GM12875 (cell line): ENCODE measurements around the gene CDIPT.
A peak's percentile ranks its signal among the peaks of the same experiment; 100 is the strongest.

Source experiments
- H3K4me3 ChIP-seq: one replicate; pipeline ENCODE4 v1.5.1; 2011; ENCODE audit warnings: low read depth, low read length, control low read depth
- CTCF ChIP-seq: IDR thresholded peaks from 2 replicates; pipeline ENCODE4 v1.5.1; 2011; ENCODE audit warnings: low read depth, mild to moderate bottlenecking, control low read depth, inconsistent platforms, low read length, moderate library complexity, borderline replicate concordance; ENCODE audit not compliant: insufficient read depth

Gene CDIPT

GRCh38 chr16:29809850-29810698, 53.0 kb downstream of the CDIPT start:
- H3K4me3 ChIP-seq, result no peak overlapping the region
- no peak for TF ChIP-seq CTCF

GRCh38 chr16:29809031-29809747, 53.8 kb downstream of the CDIPT start:
- peak overlapping the region; percentile 2 for H3K4me3 ChIP-seq
- no peak for TF ChIP-seq CTCF
